Colonic mucosa (tissue), 4 donors: ENCODE results near the gene CIBAR2. TPM values are rescaled to one million over a fixed set of nuclear protein-coding genes. Genes with fewer than 3 reads are reported as not detected.

Experiments used
- DNase-seq: peaks from one replicate; pipeline ENCODE4 v3.0.0-alpha.2; 2020
- H3K27ac ChIP-seq: fragments of 200-600 bp; one replicate; pipeline ENCODE4 v1.8.0; 2021
- H3K27me3 ChIP-seq: fragments of 200-600 bp; one replicate; pipeline ENCODE4 v1.8.0; 2021
- H3K36me3 ChIP-seq: fragments of 200-600 bp; one replicate; pipeline ENCODE4 v1.8.0; 2021
- H3K4me1 ChIP-seq: fragments of 200-600 bp; one replicate; pipeline ENCODE4 v1.8.0; 2021; ENCODE audit warnings: mild to moderate bottlenecking
- H3K4me3 ChIP-seq: fragments of 200-600 bp; one replicate; pipeline ENCODE4 v1.8.0; 2021
- H3K9ac ChIP-seq, 2 donors: one replicate each; pipeline ENCODE4 v1.7.0; 2013; ENCODE audit warnings: control low read depth in 2 of 2, low read depth in 2 of 2, low read length in 2 of 2
- H3K9me3 ChIP-seq: fragments of 200-600 bp; one replicate; pipeline ENCODE4 v1.8.0; 2021
- intact Hi-C: fragments of 100-400 bp; cut with DNase I; formaldehyde crosslinking; loops from one replicate; pipeline ENCODE4 v1.14.1; 2022
- total RNA-seq, 2 donors: library from RNA; stranded (reverse); fragmentation: NEBNext Ultra II Directional in 1 of 2; extraction: Animal tissue kit (Norgen Biotek cat#: 25700) in 1 of 2; gene quantifications; one replicate each; pipeline ENCODE4 v1.2.1, GENCODE V29; 2021
- TF ChIP-seq, protein P1 (sequence below): fragments of 200-600 bp; IDR thresholded peaks from one replicate; pipeline ENCODE4 v1.8.0; 2022; ENCODE audit warnings: antibody characterized with exemption, mild to moderate bottlenecking
- donor health status: healthy.
- donor health status: DM: no; HTN: no; CAD: no.
- donor health status: DM: no; HTN: no; CAD: no.

The CIBAR2 gene
- total RNA-seq, 2 donors from 2014 or later, result 0.32 TPM; not detected in 1

DNA sequence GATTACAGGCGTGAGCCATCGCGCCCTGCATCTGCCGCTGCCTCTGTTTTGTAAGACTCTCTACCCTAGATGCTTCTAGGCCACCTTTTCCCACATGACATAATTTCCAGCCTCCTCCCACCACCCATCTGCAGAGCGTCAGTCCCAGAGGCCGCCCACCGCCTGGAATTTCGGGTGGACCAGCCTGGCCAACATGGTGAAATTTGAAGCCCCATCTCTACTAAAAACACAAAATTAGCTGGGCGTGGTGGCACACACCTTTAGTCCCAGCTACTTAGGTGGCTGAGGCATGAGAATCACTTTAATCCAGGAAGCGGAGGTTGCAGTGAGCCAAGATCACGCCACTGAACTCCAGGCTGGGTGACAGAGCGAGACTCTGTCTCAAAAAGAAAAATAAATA is 5.1 kb upstream of the CIBAR2 start:
- TF ChIP-seq, protein P1, sequence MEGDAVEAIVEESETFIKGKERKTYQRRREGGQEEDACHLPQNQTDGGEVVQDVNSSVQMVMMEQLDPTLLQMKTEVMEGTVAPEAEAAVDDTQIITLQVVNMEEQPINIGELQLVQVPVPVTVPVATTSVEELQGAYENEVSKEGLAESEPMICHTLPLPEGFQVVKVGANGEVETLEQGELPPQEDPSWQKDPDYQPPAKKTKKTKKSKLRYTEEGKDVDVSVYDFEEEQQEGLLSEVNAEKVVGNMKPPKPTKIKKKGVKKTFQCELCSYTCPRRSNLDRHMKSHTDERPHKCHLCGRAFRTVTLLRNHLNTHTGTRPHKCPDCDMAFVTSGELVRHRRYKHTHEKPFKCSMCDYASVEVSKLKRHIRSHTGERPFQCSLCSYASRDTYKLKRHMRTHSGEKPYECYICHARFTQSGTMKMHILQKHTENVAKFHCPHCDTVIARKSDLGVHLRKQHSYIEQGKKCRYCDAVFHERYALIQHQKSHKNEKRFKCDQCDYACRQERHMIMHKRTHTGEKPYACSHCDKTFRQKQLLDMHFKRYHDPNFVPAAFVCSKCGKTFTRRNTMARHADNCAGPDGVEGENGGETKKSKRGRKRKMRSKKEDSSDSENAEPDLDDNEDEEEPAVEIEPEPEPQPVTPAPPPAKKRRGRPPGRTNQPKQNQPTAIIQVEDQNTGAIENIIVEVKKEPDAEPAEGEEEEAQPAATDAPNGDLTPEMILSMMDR, result no peak
- no peaks in the 10 kb centered on the region for H3K9me3 ChIP-seq
- no peak overlapping the region for H3K27ac ChIP-seq
- no peak overlapping the region for H3K9ac ChIP-seq
- no peaks in the 10 kb centered on the region for H3K4me1 ChIP-seq
- no peaks in the 10 kb centered on the region for H3K27me3 ChIP-seq
- no peak for DNase-seq
- intact Hi-C loops, result loop anchor here (5.0 kb wide), 1 partner anchor 130 kb away; no protein-coding TSS in a partner anchor
- no peaks in the 10 kb centered on the region for H3K36me3 ChIP-seq
- H3K4me3 ChIP-seq, result no peak overlapping the region

DNA sequence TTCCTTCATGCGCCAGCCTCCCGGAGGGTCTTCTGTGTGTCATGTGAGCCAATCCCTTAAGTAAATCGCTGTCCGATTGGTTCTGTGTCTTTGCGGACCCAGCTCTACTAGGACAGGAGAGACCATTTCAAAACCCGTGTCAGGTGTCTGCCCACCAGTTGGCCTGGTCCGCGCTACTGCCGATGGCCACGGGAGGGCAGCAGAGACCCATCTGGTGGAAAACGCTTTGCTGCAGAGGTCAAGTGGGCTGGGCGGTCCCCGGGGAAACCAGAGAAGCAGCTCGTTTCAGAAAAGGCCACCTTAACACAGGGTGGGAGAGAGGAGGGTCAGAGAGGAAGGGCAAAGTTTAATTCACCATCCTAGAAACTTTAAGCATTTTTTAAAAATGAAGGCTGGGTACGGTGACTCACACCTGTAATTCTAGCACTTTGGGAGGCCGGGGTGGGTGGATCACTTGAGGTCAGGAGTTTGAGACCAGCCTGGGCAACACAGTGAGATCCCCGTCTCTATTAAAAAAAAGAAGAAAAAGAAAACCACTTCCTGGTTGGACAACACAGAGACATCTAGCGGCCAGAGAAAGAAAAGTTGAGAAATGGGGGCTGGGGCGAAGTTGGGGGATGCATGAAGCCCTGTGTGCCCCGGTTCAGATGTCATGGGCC is 2.8 kb upstream of the CIBAR2 start:
- H3K4me3 ChIP-seq, result no peak overlapping the region
- intact Hi-C loops, result loop anchor here (5.0 kb wide), 1 partner anchor 132 kb away; no protein-coding TSS in a partner anchor

DNA sequence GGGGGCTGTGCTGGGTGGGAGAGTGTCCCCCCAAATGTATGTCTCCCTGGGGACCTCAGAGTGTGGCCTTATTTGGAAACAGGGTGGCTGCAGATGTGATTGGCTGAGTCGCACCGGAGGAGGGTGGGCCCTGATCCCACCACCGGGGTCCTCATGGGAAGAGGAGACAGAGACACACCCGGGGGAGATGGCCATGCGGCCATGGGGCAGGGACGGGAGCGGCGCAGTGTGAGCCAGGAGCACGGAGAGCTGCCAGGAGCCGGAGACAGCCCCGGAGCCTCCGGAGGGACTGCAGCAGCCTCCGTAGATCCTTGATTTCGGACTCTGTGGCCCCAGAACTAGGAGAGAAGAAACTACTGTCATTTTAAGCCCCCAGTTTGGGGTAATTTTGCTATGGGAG is 1.6 kb upstream of the CIBAR2 start:
- TF ChIP-seq, protein P1, result no peak
- DNase-seq, result no peak
- Histone ChIP-seq H3K27ac (no peak overlapping the region), H3K36me3 (no peaks in the 10 kb centered on the region), H3K27me3 (no peaks in the 10 kb centered on the region), H3K4me3 (no peak overlapping the region), H3K4me1 (no peaks in the 10 kb centered on the region), H3K9ac (no peak overlapping the region), H3K9me3 (no peaks in the 10 kb centered on the region)
- intact Hi-C loops, result no loop called here

More for the DNA sequence above, 2.8 kb upstream of the CIBAR2 start:
- Histone ChIP-seq H3K4me1 (no peaks in the 10 kb centered on the region), H3K9ac (peak overlapping the region; percentile 40 to 50), H3K27ac (peak overlapping the region; percentile 44), H3K36me3 (no peaks in the 10 kb centered on the region), H3K27me3 (no peaks in the 10 kb centered on the region), H3K9me3 (no peaks in the 10 kb centered on the region)
- peak; percentile 95 for DNase-seq
- TF ChIP-seq, protein P1, result peak; percentile 93

DNA sequence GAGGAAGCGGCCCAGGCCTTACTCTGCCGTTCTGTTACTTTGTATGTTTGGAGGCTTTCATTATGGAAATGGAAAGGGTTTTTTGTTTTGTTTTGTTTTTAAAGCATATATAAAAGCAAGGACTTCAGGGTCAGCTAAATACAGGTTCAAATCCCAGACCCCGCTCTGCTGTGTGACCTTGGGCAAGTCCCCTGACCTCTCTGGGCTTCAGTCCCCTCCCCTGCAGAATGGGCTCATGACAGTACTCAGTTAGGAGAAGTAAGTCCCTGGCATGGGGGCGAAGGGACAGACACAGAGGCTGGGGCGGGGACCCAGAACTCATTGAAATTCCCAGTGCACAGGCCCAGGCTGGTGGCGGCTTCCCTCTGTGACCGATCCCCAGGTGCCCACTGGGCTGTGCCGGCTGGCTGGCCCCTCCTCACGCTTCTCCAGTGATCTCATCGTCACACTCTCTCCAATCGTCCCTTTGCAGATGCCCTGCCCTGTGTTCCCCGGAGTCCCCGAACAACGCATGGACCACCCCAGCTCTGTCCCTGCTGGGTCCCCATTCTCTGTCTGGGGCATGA is 979 bp upstream of the CIBAR2 start:
- H3K27ac ChIP-seq, result no peak overlapping the region
- TF ChIP-seq, protein P1, result no peak
- H3K27me3 ChIP-seq, result no peaks in the 10 kb centered on the region
- H3K9me3 ChIP-seq, result no peaks in the 10 kb centered on the region
- H3K36me3 ChIP-seq, result no peaks in the 10 kb centered on the region
- no peak overlapping the region for H3K4me3 ChIP-seq
- DNase-seq, result no peak
- no peak overlapping the region for H3K9ac ChIP-seq
- intact Hi-C loops, result no loop called here
- H3K4me1 ChIP-seq, result no peaks in the 10 kb centered on the region

DNA sequence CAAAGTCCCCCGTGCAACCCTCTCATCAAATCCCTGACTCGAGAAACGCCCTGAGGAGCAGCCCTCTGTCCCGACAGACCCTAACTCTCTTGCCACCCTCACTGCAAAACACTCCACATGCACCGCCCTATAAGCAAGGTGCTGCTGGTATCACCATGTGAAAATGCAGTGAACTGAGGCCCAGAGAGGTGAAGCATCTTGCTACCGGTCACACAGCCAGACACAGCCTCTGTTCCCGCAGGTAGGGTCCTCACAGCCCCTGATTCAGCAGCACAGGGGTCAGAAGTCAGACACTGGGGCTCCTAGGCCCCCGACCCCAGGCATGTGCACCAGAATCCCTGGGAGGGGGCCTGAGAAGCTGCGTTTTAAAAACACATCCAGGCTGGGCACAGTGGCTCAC is 1.1 kb downstream of the CIBAR2 start:
- Histone ChIP-seq H3K27ac (no peak overlapping the region), H3K4me1 (no peaks in the 10 kb centered on the region), H3K9ac (no peak overlapping the region), H3K36me3 (no peaks in the 10 kb centered on the region), H3K27me3 (no peaks in the 10 kb centered on the region), H3K9me3 (no peaks in the 10 kb centered on the region), H3K4me3 (no peak overlapping the region)
- TF ChIP-seq, protein P1, result no peak
- intact Hi-C loops, result no loop called here
- no peak for DNase-seq
